Kidney (tissue), 14 donors: ENCODE measurements around the gene OLIG2. TPM values are rescaled to one million over a fixed set of nuclear protein-coding genes. Genes with fewer than 3 reads are reported as not detected.

ENCODE experiments used
- DNase-seq, 5 donors: peaks; one replicate each; pipeline ENCODE4 v3.0.0-alpha.2; 2013 to 2020
- FAIRE-seq: peaks from 2 replicates; lab custom pipeline; 2012; peaks lifted over from hg19 to GRCh38; lab: Jason Lieb, UNC
- H3K27ac ChIP-seq, 2 donors: one replicate each; pipeline ENCODE4 v1.7.0; 2013; ENCODE audit warnings: low read depth in 2 of 2, low read length in 2 of 2, inconsistent platforms in 1 of 2
- H3K27me3 ChIP-seq: one replicate; pipeline ENCODE4 v1.7.1; 2013; ENCODE audit warnings: low read length, inconsistent platforms; ENCODE audit not compliant: control insufficient read depth, insufficient read depth
- H3K36me3 ChIP-seq, 3 donors: one replicate each; pipeline versions ENCODE4 v1.7.0 to v1.7.1; 2013; ENCODE audit warnings: low read length in 3 of 3, control low read depth in 1 of 3, inconsistent platforms in 1 of 3; ENCODE audit not compliant: insufficient read depth in 3 of 3, control insufficient read depth in 2 of 3
- H3K4me1 ChIP-seq, 3 donors: one replicate each; pipeline versions ENCODE4 v1.7.0 to v1.7.1; 2013; ENCODE audit warnings: low read length in 3 of 3, inconsistent platforms in 1 of 3, low read depth in 1 of 3; ENCODE audit not compliant: control insufficient read depth in 2 of 3, insufficient read depth in 2 of 3
- H3K4me3 ChIP-seq, 3 donors: one replicate each; pipeline versions ENCODE4 v1.7.0 to v1.8.1; 2013; ENCODE audit warnings: low read length in 3 of 3, control low read depth in 1 of 3, inconsistent platforms in 1 of 3
- H3K9ac ChIP-seq, 3 donors: one replicate each; pipeline versions ENCODE4 v1.7.0 to v1.7.1; 2013; ENCODE audit warnings: low read length in 3 of 3, control low read depth in 1 of 3, inconsistent platforms in 1 of 3
- H3K9me3 ChIP-seq, 3 donors: one replicate each; pipeline versions ENCODE4 v1.7.0 to v1.7.1; 2013; ENCODE audit warnings: low read length in 3 of 3, control low read depth in 1 of 3, inconsistent platforms in 1 of 3; ENCODE audit not compliant: control insufficient read depth in 2 of 3, insufficient read depth in 1 of 3
- intact Hi-C: fragments of 100-400 bp; cut with DNase I; formaldehyde crosslinking; loops from one replicate; pipeline ENCODE4 v1.11.1; 2022
- polyA plus RNA-seq: library from polyadenylated mRNA; stranded (reverse); fragments of 350-450 nt; fragmentation: Illumina TruSeq; extraction: RNeasy Lipid Tissue Mini Kit (QIAGEN cat#74804); gene quantifications from one replicate; pipeline ENCODE4 v1.2.3, GENCODE V29; 2014; ENCODE audit warnings: low read depth, low replicate concordance; ENCODE audit not compliant: insufficient read depth
- total RNA-seq: library from RNA; stranded (reverse); fragmentation: NEBNext Ultra II Directional; extraction: Animal tissue kit (Norgen Biotek cat#: 25700); gene quantifications from one replicate; pipeline ENCODE4 v1.2.1, GENCODE V29; 2021
- TF ChIP-seq, protein P1 (sequence below): IDR thresholded peaks from 3 replicates; pipeline ENCODE4 v1.5.1; 2012; ENCODE audit warnings: mild to moderate bottlenecking, moderate library complexity, borderline replicate concordance; ENCODE audit not compliant: insufficient read depth; ENCODE audit errors: extremely low read depth
- donor health status: control.
- donor health status: control.
- donor health status: control.
- donor health status: control.
- donor health status: control.
- donor health status: DM: yes; HTN: yes; CAD: no.
- donor health status: Normal renal cell carcinoma (clear cell type).

The OLIG2 gene
- total and polyA plus RNA-seq, 2 donors from 2014 or later: not detected

DNA sequence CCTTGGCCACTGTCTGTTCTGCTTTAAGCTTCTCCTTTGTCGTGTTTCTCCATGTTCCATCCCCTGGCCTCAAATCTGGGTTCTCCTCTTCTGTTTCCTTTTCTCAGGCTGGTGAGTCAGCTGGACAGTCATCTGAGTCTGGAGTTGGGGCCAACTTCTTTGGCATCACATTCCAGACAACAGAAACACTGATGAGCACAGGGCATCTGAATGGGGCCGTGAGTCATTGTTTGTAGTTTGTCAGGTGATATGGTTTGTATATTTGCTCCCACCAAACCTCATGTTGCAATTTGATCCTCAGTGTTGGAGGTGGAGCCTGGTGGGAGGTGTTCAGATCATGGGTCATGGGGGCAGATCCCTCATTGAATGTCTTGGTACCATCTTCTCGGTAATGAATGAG, 14.3 kb upstream of the OLIG2 start:
- FAIRE-seq (no peak), DNase-seq (no peak)
- TF ChIP-seq, protein P1, sequence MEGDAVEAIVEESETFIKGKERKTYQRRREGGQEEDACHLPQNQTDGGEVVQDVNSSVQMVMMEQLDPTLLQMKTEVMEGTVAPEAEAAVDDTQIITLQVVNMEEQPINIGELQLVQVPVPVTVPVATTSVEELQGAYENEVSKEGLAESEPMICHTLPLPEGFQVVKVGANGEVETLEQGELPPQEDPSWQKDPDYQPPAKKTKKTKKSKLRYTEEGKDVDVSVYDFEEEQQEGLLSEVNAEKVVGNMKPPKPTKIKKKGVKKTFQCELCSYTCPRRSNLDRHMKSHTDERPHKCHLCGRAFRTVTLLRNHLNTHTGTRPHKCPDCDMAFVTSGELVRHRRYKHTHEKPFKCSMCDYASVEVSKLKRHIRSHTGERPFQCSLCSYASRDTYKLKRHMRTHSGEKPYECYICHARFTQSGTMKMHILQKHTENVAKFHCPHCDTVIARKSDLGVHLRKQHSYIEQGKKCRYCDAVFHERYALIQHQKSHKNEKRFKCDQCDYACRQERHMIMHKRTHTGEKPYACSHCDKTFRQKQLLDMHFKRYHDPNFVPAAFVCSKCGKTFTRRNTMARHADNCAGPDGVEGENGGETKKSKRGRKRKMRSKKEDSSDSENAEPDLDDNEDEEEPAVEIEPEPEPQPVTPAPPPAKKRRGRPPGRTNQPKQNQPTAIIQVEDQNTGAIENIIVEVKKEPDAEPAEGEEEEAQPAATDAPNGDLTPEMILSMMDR: no peak
- no peaks in the 10 kb centered on the region for H3K9me3 ChIP-seq
- H3K27ac ChIP-seq: no peak overlapping the region
- no peak overlapping the region for H3K4me3 ChIP-seq
- H3K9ac ChIP-seq: no peak overlapping the region
- no peaks in the 10 kb centered on the region for H3K4me1 ChIP-seq
- no peaks in the 10 kb centered on the region for H3K36me3 ChIP-seq
- intact Hi-C loops: no loop called here
- peaks cover 5% of the 10 kb centered on the region for H3K27me3 ChIP-seq

- Histone ChIP-seq H3K9ac (no peak overlapping the region), H3K36me3 (no peaks in the 10 kb centered on the region), H3K4me3 (no peak overlapping the region), H3K4me1 (no peaks in the 10 kb centered on the region), H3K27me3 (peaks cover 16% of the 10 kb centered on the region), H3K9me3 (no peaks in the 10 kb centered on the region), H3K27ac (no peak overlapping the region)
- intact Hi-C loops: no loop called here
- TF ChIP-seq, protein P1: no peak
- no peak for FAIRE-seq
- DNase-seq: peak in 1 of 5 donors; percentile 36
Observed at GRCh38 chr21:33013626-33014025, 12.1 kb upstream of the OLIG2 start.

DNA sequence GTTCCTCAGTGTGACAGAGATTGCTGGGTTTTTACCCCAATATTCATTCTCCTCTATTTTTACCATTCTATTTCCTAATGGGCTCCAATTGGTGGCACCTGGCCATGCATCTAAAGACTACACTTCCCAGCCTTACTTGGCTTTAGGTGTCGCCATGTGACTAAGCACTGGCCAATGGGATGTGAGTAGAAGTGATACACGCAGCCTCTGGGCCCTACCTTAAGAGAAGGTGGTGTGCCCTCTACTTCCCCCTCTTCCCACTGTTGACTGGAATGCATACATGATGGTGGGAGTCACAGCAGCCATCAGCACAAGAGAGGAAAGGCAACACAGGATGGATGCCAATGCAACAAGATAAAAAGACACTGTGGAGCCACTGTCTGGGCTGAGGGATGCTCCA, 11.4 kb upstream of the OLIG2 start:
- no peak overlapping the region for H3K9ac ChIP-seq
- no peaks in the 10 kb centered on the region for H3K9me3 ChIP-seq
- H3K4me1 ChIP-seq: no peaks in the 10 kb centered on the region
- H3K4me3 ChIP-seq: no peak overlapping the region
- H3K27ac ChIP-seq: no peak overlapping the region
- FAIRE-seq (no peak), DNase-seq (no peak)
- H3K27me3 ChIP-seq: peaks cover 23% of the 10 kb centered on the region
- intact Hi-C loops: no loop called here
- TF ChIP-seq, protein P1: no peak
- no peaks in the 10 kb centered on the region for H3K36me3 ChIP-seq

GRCh38 chr21:33015096-33015495, 10.6 kb upstream of the OLIG2 start:
- Histone ChIP-seq H3K36me3 (no peaks in the 10 kb centered on the region), H3K9me3 (no peaks in the 10 kb centered on the region), H3K4me1 (no peaks in the 10 kb centered on the region), H3K27ac (no peak overlapping the region), H3K27me3 (peaks cover 26% of the 10 kb centered on the region), H3K4me3 (no peak overlapping the region), H3K9ac (no peak overlapping the region)
- no peak for DNase-seq
- FAIRE-seq: no peak
- TF ChIP-seq, protein P1: no peak
- intact Hi-C loops: no loop called here
